Suprapubic skin (tissue), 4 donors: Measurements from ENCODE around the gene LCN12. TPM values are rescaled to one million over a fixed set of nuclear protein-coding genes. Genes with fewer than 3 reads are reported as not detected.

Experiments used
- DNase-seq, 2 donors: peaks; one replicate each; pipeline ENCODE4 v3.0.0-alpha.2; 2019; ENCODE audit warnings: low spot score in 2 of 2
- H3K27ac ChIP-seq: fragments of 200-600 bp; sonication (generic); one replicate; pipeline ENCODE4 v1.5.1; 2019
- H3K27me3 ChIP-seq: fragments of 200-600 bp; sonication (generic); one replicate; pipeline ENCODE4 v1.5.1; 2019
- H3K36me3 ChIP-seq: fragments of 200-600 bp; sonication (generic); one replicate; pipeline ENCODE4 v1.5.1; 2019
- H3K4me1 ChIP-seq: fragments of 200-600 bp; sonication (generic); one replicate; pipeline ENCODE4 v1.5.1; 2019
- H3K4me3 ChIP-seq: fragments of 200-600 bp; sonication (generic); one replicate; pipeline ENCODE4 v1.5.1; 2019; ENCODE audit warnings: mild to moderate bottlenecking
- H3K9me3 ChIP-seq: fragments of 200-600 bp; sonication (generic); one replicate; pipeline ENCODE4 v1.5.1; 2019
- EP300 ChIP-seq: sonication (generic); formaldehyde crosslinking; IDR thresholded peaks from one replicate; pipeline ENCODE4 v1.6.1; 2017; ENCODE audit warnings: antibody characterized with exemption
- POLR2A ChIP-seq, 2 donors: fragments of 450-650 bp; IDR thresholded peaks; one replicate each; pipeline ENCODE4 v1.6.1; 2017; ENCODE audit warnings: antibody characterized with exemption in 2 of 2, mild to moderate bottlenecking in 2 of 2, moderate library complexity in 2 of 2
- POLR2AphosphoS5 ChIP-seq, 3 donors: sonication (generic); formaldehyde crosslinking; IDR thresholded peaks; one replicate each; pipeline ENCODE4 v1.6.1; 2017; ENCODE audit warnings: antibody characterized with exemption in 3 of 3
- WGBS: methylation state at CpG from one replicate; pipeline ENCODE4 v1.1.5; 2018; 5-methylcytosine and 5-hydroxymethylcytosine counted together
- total RNA-seq, 4 donors: library from RNA; depleted of rRNA; stranded (reverse); fragments of >200 nt; gene quantifications; one replicate each; pipeline ENCODE4 v1.1.0, GENCODE V29; 2016
- TF ChIP-seq, protein P1 (sequence below), 2 donors: fragments of 200-600 bp in 1 of 2; fragments of 450-650 bp in 1 of 2; sonication (generic) in 1 of 2; IDR thresholded peaks; one replicate each; pipeline ENCODE4 v1.5.1; 2016 to 2019; ENCODE audit warnings: antibody characterized with exemption in 2 of 2, mild to moderate bottlenecking in 1 of 2, moderate library complexity in 1 of 2

The LCN12 gene
- total RNA-seq, 4 donors from 2014 or later, result 3.7 TPM; not detected in 3

DNA sequence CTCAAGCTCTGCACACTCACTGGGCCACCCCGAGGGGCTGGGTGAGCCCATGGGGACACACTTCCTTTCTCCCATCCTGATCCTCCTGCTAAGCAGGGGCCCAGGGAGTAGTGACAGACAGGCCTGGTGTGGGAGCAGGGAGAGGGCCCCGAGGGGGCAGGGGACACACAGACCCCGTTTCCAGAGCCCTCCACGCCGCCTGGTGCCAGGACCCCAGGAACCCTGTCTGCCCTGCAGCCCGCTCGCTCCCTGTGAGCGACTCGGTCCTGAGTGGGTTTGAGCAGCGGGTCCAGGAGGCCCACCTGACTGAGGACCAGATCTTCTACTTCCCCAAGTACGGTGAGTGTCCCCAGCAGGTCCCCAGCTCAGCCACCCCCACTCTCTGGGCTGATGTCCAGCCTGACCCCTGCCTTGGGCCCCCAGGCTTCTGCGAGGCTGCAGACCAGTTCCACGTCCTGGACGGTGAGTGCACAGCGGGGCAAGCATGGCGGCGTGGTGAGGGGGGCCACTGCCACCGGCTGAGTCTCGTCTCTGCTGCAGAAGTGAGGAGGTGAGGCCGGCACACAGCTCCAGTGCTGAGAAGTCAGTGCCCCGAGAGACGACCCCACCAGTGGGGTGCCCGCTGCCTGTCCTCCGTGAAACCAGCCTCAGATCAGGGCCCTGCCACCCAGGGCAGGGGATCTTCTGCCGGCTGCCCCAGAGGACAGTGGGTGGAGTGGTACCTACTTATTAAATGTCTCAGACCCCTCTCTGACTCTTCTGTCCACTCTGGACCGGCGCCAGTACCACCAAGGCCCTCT is 5.6 kb upstream of the LCN12 start:
- DNase-seq, result no peak
- TF ChIP-seq, protein P1, sequence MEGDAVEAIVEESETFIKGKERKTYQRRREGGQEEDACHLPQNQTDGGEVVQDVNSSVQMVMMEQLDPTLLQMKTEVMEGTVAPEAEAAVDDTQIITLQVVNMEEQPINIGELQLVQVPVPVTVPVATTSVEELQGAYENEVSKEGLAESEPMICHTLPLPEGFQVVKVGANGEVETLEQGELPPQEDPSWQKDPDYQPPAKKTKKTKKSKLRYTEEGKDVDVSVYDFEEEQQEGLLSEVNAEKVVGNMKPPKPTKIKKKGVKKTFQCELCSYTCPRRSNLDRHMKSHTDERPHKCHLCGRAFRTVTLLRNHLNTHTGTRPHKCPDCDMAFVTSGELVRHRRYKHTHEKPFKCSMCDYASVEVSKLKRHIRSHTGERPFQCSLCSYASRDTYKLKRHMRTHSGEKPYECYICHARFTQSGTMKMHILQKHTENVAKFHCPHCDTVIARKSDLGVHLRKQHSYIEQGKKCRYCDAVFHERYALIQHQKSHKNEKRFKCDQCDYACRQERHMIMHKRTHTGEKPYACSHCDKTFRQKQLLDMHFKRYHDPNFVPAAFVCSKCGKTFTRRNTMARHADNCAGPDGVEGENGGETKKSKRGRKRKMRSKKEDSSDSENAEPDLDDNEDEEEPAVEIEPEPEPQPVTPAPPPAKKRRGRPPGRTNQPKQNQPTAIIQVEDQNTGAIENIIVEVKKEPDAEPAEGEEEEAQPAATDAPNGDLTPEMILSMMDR (IDR thresholded peaks at IDR 0.05), result no peak
- TF ChIP-seq POLR2A (IDR thresholded peaks at IDR 0.05), result no peak
- TF ChIP-seq POLR2AphosphoS5 (IDR thresholded peaks at IDR 0.05), result no peak
- no peak for TF ChIP-seq EP300
- Histone ChIP-seq H3K27me3 (no peaks in the 10 kb centered on the region), H3K36me3 (peaks cover 16% of the 10 kb centered on the region), H3K4me1 (peaks cover 49% of the 10 kb centered on the region), H3K27ac (no peak overlapping the region), H3K9me3 (no peaks in the 10 kb centered on the region), H3K4me3 (no peak overlapping the region)
- WGBS, result 85% methylated on average over 15 of the region's 27 CpGs

DNA sequence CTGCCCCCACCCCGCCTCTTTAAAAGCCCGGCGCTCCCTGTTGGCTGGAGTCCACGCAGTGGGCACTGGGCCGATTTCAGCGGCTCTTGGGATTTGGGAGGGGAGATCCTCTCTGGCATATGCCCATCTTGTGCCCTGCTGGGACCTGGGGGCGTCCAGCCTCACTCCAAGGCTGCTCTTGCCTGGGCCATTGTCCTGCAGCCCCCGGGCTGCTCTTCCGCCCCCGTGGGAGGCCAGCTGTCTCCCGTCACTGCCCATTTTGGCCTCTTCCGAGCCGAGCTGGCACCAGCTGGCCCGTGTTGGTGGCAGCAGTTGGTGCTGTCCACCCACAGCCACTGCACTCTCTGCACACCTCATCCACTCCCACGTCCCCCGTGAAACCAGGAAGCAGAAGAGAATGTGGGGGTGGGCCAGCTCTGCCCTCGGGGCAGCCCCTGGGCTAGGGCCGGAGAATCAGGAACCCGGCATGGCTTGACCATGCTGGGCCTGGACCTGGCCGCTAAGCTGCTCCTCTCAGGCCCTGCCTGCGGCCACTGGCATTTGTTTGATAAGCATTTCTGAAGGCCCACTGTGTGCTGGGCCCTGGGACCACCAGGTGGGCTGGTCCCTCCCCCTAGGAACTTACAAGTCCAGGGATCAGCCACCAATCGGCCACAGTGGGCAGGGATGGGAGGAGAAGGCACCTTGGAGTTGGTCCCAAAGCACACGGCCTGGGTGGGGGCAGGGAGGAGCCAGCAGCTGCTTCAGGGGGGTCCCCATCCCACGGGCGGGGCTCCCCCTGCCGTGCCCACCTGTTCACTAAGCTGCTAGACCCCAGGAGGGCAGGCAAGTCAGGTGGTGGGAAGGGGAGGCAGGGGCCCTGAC is 4.8 kb upstream of the LCN12 start:
- no peak for DNase-seq
- H3K9me3 ChIP-seq, result no peaks in the 10 kb centered on the region
- H3K27me3 ChIP-seq, result no peaks in the 10 kb centered on the region
- no peak overlapping the region for H3K4me3 ChIP-seq
- no peak overlapping the region for H3K27ac ChIP-seq
- WGBS, result 68% methylated on average over 17 of the region's 26 CpGs
- H3K4me1 ChIP-seq, result peaks cover 47% of the 10 kb centered on the region
- TF ChIP-seq POLR2AphosphoS5 (IDR thresholded peaks at IDR 0.05) (no peak), EP300 (no peak), POLR2A (IDR thresholded peaks at IDR 0.05) (no peak)
- TF ChIP-seq, protein P1 (IDR thresholded peaks at IDR 0.05), result no peak
- peaks cover 8% of the 10 kb centered on the region for H3K36me3 ChIP-seq

DNA sequence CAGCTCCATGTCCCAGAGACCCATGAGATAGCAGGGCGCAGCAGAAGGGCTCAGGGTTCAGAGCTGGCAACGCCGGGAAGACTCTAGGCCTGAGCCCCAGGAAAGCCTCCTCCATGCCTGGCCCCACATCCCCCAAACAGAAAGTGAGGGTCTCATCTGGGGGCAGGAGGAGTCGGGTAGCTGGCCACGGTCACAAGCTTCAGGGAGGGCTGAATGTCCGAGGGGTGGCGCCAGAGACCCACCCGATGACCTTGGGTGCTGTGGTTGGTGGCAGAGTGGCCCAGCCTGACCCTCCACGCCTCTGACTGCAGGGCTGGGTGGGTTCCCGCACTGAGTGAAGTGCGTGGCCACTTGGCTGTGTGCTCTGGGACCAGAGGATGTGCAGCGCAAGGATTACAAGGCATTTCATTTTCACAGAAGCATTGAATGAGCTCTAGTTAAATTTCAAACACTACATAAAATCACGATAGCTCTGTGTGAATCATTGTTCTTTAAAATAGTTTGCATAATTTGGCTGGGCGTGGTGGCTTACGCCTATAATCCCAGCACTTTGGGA is 4.0 kb upstream of the LCN12 start:
- no peak for TF ChIP-seq POLR2A (IDR thresholded peaks at IDR 0.05)
- TF ChIP-seq EP300, result no peak
- TF ChIP-seq, protein P1 (IDR thresholded peaks at IDR 0.05), result no peak
- no peak for TF ChIP-seq POLR2AphosphoS5 (IDR thresholded peaks at IDR 0.05)
- peaks cover under 1% of the 10 kb centered on the region for H3K36me3 ChIP-seq
- H3K27me3 ChIP-seq, result no peaks in the 10 kb centered on the region
- DNase-seq, result no peak
- H3K9me3 ChIP-seq, result no peaks in the 10 kb centered on the region
- WGBS, result 24% methylated on average over 4 of the region's 15 CpGs
- no peak overlapping the region for H3K4me3 ChIP-seq
- no peak overlapping the region for H3K27ac ChIP-seq
- H3K4me1 ChIP-seq, result peaks cover 45% of the 10 kb centered on the region

DNA sequence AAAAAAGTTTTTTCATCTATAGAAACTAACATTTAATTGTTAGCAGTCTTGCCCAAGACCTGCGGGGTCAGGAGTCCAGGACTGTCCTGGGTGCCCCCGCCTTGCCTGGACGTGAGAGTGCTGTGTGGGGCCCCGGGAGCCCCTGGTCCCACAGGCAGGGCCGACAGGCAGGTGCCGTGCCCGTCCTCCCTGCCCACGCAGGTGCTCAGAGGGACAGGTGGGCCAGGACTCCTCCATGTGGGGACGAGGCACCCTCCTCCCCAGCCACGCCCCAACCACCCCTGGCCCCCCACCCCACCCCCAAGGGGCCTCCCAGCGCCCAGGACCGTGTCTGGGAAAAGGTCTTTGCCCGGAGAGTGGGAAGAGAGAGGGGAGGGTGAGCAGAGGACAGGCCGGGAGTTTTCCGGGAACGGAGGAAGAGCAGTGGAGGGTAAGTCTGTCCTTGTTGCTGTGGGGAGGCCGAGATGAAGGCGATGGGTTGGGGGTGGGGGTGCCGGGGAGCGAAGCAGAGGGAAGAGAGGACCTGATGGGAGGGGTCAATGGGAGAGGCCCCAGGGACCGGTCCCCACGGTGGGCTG is 2.7 kb upstream of the LCN12 start:
- WGBS, result 12% methylated on average over 9 of the region's 22 CpGs
- Histone ChIP-seq H3K36me3 (no peaks in the 10 kb centered on the region), H3K4me1 (peaks cover 37% of the 10 kb centered on the region), H3K9me3 (no peaks in the 10 kb centered on the region), H3K4me3 (peak overlapping the region; percentile 59), H3K27ac (peak overlapping the region; percentile 49), H3K27me3 (no peaks in the 10 kb centered on the region)
- no peak for TF ChIP-seq POLR2AphosphoS5 (IDR thresholded peaks at IDR 0.05)
- DNase-seq, result no peak

DNA sequence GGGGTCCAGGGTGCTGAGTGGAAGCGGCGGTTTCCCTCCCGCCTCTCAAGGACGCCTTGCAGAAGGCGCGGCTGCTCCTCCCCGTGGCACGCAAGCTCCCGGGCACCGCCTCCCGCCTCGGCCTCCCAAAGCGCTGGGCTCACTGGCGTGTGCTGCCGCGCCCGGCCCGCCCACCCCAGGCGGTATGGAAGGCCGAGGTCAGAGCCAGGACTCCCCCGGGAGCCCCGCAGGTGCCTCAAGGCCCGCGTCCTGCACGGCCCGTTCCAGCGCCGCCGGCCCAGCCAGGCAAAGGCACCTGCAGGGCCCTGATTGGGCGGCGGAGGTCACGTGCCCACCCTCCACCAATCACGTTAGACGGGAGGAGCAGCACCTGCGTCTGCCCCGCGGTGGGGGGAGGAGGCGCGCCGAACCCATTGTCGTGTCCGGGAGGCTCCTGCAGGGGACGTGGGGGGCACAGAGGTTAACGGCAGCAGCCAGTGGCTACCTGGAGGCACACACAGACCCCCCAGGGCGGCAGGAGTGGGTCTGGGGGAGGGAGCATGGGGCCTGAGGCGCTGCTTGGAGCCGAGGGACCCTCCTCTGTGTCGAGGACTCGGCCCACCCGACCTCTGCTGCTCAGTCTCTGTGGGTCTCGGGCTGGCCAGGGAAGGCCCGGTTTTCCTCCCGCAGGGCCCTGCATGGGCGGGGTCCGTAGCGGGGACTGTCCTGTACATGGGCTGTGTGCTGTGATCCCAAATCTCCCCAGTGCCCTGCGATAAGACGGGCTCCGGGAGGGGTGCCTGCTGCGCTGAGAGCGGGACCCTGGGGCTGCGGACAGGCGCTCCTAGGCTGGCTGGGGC is 2.0 kb upstream of the LCN12 start:
- DNase-seq, result peak; percentile 97

More for the DNA sequence above, 2.0 kb upstream of the LCN12 start:
- TF ChIP-seq EP300 (no peak), POLR2A (IDR thresholded peaks at IDR 0.05) (peak in 1 of 2 donors; percentile 16), POLR2AphosphoS5 (IDR thresholded peaks at IDR 0.05) (no peak)
- TF ChIP-seq, protein P1 (IDR thresholded peaks at IDR 0.05), result no peak
- Histone ChIP-seq H3K27me3 (no peaks in the 10 kb centered on the region), H3K9me3 (no peaks in the 10 kb centered on the region), H3K27ac (peak overlapping the region; percentile 49), H3K36me3 (no peaks in the 10 kb centered on the region), H3K4me3 (peak overlapping the region; percentile 59), H3K4me1 (peaks cover 34% of the 10 kb centered on the region)
- WGBS, result 0% methylated on average over 4 of the region's 63 CpGs
